HepG2 (cell line): ENCODE measurements around the gene LRIG3. TPM values are rescaled to one million over a fixed set of nuclear protein-coding genes. Genes with fewer than 3 reads are reported as not detected.

Experiments used
- DR1 ChIP-seq: sonication (generic); formaldehyde crosslinking; IDR thresholded peaks from 2 replicates; pipeline ENCODE4 v1.8.0; 2021; ENCODE audit warnings: mild to moderate bottlenecking, missing genetic modification reagents, inconsistent platforms
- EP300 ChIP-seq, 3 experiments: sonication (generic) in 1 of 3; formaldehyde crosslinking in 1 of 3; IDR thresholded peaks; 2 replicates each; pipeline versions ENCODE4 v1.5.1 to v1.6.1; 2011 to 2020; ENCODE audit warnings: low read depth in 2 of 3, low read length in 2 of 3, borderline replicate concordance in 1 of 3, improper control_type of control experiment in 1 of 3, mild to moderate bottlenecking in 1 of 3, missing genetic modification reagents in 1 of 3, moderate library complexity in 1 of 3
- FOXK1 ChIP-seq: sonication (generic); formaldehyde crosslinking; IDR thresholded peaks from 2 replicates; pipeline ENCODE4 v1.4.0; 2020; ENCODE audit warnings: low read depth, missing genetic modification reagents, borderline replicate concordance
- GATAD2A ChIP-seq: IDR thresholded peaks from 2 replicates; pipeline ENCODE4 v1.6.1; 2016
- HDAC1 ChIP-seq: sonication (generic); formaldehyde crosslinking; IDR thresholded peaks from 2 replicates; pipeline ENCODE4 v1.5.1; 2020; ENCODE audit warnings: mild to moderate bottlenecking, missing genetic modification reagents
- HNRNPUL1 ChIP-seq: fragments of 200-400 bp; formaldehyde crosslinking; IDR thresholded peaks from 2 replicates; pipeline ENCODE4 v1.6.1; 2017; ENCODE audit warnings: low read depth, mild to moderate bottlenecking, low read length, moderate library complexity
- KAT2B ChIP-seq: fragments of 150-350 bp; IDR thresholded peaks from 2 replicates; pipeline ENCODE4 v1.6.1; 2014; ENCODE audit warnings: low read depth, low read length, borderline replicate concordance
- KDM4B ChIP-seq: sonication (generic); formaldehyde crosslinking; IDR thresholded peaks from 2 replicates; pipeline ENCODE4 v1.4.0; 2020; ENCODE audit warnings: missing genetic modification reagents
- KDM5A ChIP-seq: fragments of 200-600 bp; sonication (generic); IDR thresholded peaks from 2 replicates; pipeline ENCODE4 v1.7.0; 2018; ENCODE audit warnings: antibody characterized with exemption, mild to moderate bottlenecking, low read length, borderline replicate concordance
- KDM5B ChIP-seq: sonication (generic); formaldehyde crosslinking; IDR thresholded peaks from 2 replicates; pipeline ENCODE4 v1.4.0; 2020; ENCODE audit warnings: missing genetic modification reagents, mild to moderate bottlenecking, borderline replicate concordance
- MED1 ChIP-seq: sonication (generic); formaldehyde crosslinking; IDR thresholded peaks from 2 replicates; pipeline ENCODE4 v1.4.0; 2020; ENCODE audit warnings: missing genetic modification reagents
- NCOA1 ChIP-seq: sonication (generic); formaldehyde crosslinking; IDR thresholded peaks from 2 replicates; pipeline ENCODE4 v1.9.0; 2021; ENCODE audit warnings: missing genetic modification reagents
- NFE2 ChIP-seq: sonication (generic); formaldehyde crosslinking; IDR thresholded peaks from 2 replicates; pipeline ENCODE4 v1.4.0; 2020; ENCODE audit warnings: missing genetic modification reagents
- SNRNP70 ChIP-seq: fragments of 200-400 bp; formaldehyde crosslinking; IDR thresholded peaks from 2 replicates; pipeline ENCODE4 v1.6.1; 2017; ENCODE audit warnings: mild to moderate bottlenecking, low read depth, low read length, moderate library complexity
- ZBTB38 ChIP-seq: sonication (generic); formaldehyde crosslinking; IDR thresholded peaks from 2 replicates; pipeline ENCODE4 v1.5.1; 2020; ENCODE audit warnings: mild to moderate bottlenecking, missing genetic modification reagents
- ZBTB8A ChIP-seq: sonication (generic); formaldehyde crosslinking; IDR thresholded peaks from 2 replicates; pipeline ENCODE4 v1.4.0; 2020; ENCODE audit warnings: mild to moderate bottlenecking, low read depth, missing genetic modification reagents, borderline replicate concordance
- ZFYVE20 ChIP-seq: sonication (generic); formaldehyde crosslinking; IDR thresholded peaks from 2 replicates; pipeline ENCODE4 v1.8.0; 2023; ENCODE audit warnings: low read depth, mild to moderate bottlenecking, moderate library complexity, missing genetic modification reagents, borderline replicate concordance
- ZMYM4 ChIP-seq: sonication (generic); formaldehyde crosslinking; IDR thresholded peaks from 2 replicates; pipeline ENCODE4 v1.8.1; 2023; ENCODE audit warnings: mild to moderate bottlenecking, missing genetic modification reagents
- ZNF230 ChIP-seq: sonication (generic); formaldehyde crosslinking; IDR thresholded peaks from 2 replicates; pipeline ENCODE4 v1.4.0; 2020; ENCODE audit warnings: mild to moderate bottlenecking, missing genetic modification reagents
- ZNF317 ChIP-seq: sonication (generic); formaldehyde crosslinking; IDR thresholded peaks from 2 replicates; pipeline ENCODE4 v1.5.0; 2020; ENCODE audit warnings: mild to moderate bottlenecking, missing genetic modification reagents
- ZNF382 ChIP-seq: sonication (generic); formaldehyde crosslinking; IDR thresholded peaks from 2 replicates; pipeline ENCODE4 v1.5.0; 2020; ENCODE audit warnings: missing genetic modification reagents, mild to moderate bottlenecking, borderline replicate concordance
- ZNF569 ChIP-seq: sonication (generic); formaldehyde crosslinking; IDR thresholded peaks from 2 replicates; pipeline ENCODE4 v1.5.0; 2020; ENCODE audit warnings: mild to moderate bottlenecking, missing genetic modification reagents, moderate library complexity, borderline replicate concordance
- ZNF83 ChIP-seq: sonication (generic); formaldehyde crosslinking; IDR thresholded peaks from 2 replicates; pipeline ENCODE4 v1.4.0; 2020; ENCODE audit warnings: missing genetic modification reagents, mild to moderate bottlenecking, borderline replicate concordance
- ZSCAN20 ChIP-seq: sonication (generic); formaldehyde crosslinking; IDR thresholded peaks from 2 replicates; pipeline ENCODE4 v1.4.0; 2020; ENCODE audit warnings: missing genetic modification reagents, mild to moderate bottlenecking, borderline replicate concordance
- polyA plus RNA-seq, 8 experiments: library from polyadenylated mRNA; depleted of rRNA in 3 of 8; stranded (reverse) in 7 of 8; unstranded in 1 of 8; fragments of >200 nt; fragmentation: Illumina TruSeq in 4 of 8; extraction: Trizol in 4 of 8; gene quantifications; 2 replicates each; pipeline versions ENCODE4 v1.2.1 to v1.2.3, GENCODE V29; 2011 to 2016; ENCODE audit warnings: low read depth in 4 of 8, missing spikeins in 1 of 8, mixed read lengths in 1 of 8; ENCODE audit not compliant: insufficient read depth in 1 of 8
- total RNA-seq, 5 experiments: library from RNA; depleted of rRNA; stranded (reverse); fragments of >200 nt; fragmentation: Illumina TruSeq; extraction: Trizol; gene quantifications; 2 replicates each; pipeline ENCODE4 v1.2.3, GENCODE V29; 2016; ENCODE audit warnings: low read depth in 1 of 5
- TF ChIP-seq, protein P1 (sequence below): sonication (generic); formaldehyde crosslinking; IDR thresholded peaks from 2 replicates; pipeline ENCODE4 v1.5.1; 2020; ENCODE audit warnings: missing genetic modification reagents, mild to moderate bottlenecking, borderline replicate concordance
- TF ChIP-seq, protein P2 (sequence below): sonication (generic); formaldehyde crosslinking; IDR thresholded peaks from 2 replicates; pipeline ENCODE4 v1.5.0; 2020; ENCODE audit warnings: mild to moderate bottlenecking, missing genetic modification reagents

Gene LRIG3
- total and polyA plus RNA-seq, 2 of the 13 experiments (the other 11 are each of a cell fraction or from before 2014, with no cell fraction given), result 7.7 to 17.4 TPM

DNA sequence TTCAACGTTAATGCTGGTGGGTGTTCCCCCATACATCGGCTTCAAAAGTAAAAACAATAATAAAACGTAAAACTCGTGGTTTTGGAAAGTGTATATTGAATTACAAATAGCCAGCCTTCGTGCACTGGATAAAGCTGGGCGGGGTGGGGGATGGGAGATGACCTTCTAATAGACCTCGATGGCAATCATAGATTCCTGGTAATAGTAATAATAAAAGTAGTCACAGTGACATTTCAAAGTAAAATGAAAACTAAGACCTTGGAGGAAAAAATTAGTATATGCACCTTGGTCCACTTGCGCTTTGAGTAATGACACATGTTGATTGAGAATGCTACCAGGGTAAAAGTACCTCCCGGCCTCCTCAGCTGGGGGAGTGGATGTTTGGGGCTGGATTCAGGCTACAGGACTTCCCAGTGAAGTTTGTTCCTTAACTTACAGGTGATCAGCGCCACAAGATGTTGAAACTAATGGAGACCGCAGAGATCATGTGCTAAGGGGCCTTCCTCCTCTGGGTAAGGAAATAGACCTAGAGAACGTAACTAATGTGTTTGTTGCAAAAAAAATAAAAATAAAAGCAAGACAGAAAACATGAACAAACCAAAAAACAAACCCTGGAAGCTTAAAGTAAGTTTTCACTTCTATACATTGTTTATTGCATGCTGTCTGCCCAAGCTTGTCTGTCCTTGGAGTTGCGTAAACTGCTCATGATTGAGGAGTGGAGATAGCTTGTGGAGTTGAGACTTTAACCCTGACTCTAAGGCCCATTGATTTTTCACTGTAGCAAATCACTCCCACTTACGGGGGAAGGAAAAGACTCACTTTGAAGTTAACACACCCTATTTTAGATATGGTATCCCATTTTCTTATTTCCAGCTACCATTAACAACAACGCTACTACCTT lies 907 bp upstream of the LRIG3 start (continued):
- TF ChIP-seq SNRNP70 (no peak), HNRNPUL1 (no peak), ZNF317 (CRISPR knock-in tag) (0 out of 2 replicates have a peak, but pooled peaks have one; percentile 0), NFE2 (CRISPR knock-in tag) (no peak), ZFYVE20 (no peak), KDM5B (CRISPR knock-in tag) (no peak), ZBTB8A (CRISPR knock-in tag) (no peak), ZNF569 (CRISPR knock-in tag) (no peak), ZBTB38 (CRISPR knock-in tag) (no peak), ZNF83 (CRISPR knock-in tag) (no peak), GATAD2A (CRISPR knock-in tag) (peak; percentile 88), ZMYM4 (CRISPR knock-in tag) (0 out of 2 replicates have a peak, but pooled peaks have one; percentile 24), DR1 (CRISPR knock-in tag) (no peak), ZNF382 (CRISPR knock-in tag) (no peak), ZSCAN20 (CRISPR knock-in tag) (no peak), FOXK1 (CRISPR knock-in tag) (no peak), NCOA1 (CRISPR knock-in tag) (no peak), EP300 (IDR thresholded peaks at IDR 0.05; ENCODE audit: low read depth in 2 of 2, low read length in 2 of 2) (peak in 1 of 2 experiments; percentile 46; a peak in 1 of 4 replicates), EP300 (CRISPR knock-in tag; IDR thresholded peaks at IDR 0.05; ENCODE audit: borderline replicate concordance) (no peak), KAT2B (no peak), ZNF230 (CRISPR knock-in tag) (no peak), MED1 (peak; percentile 28; the same call in 1 of the 2 replicates), KDM4B (CRISPR knock-in tag) (no peak), HDAC1 (CRISPR knock-in tag) (peak; percentile 51), KDM5A (no peak)
- TF ChIP-seq, protein P1, sequence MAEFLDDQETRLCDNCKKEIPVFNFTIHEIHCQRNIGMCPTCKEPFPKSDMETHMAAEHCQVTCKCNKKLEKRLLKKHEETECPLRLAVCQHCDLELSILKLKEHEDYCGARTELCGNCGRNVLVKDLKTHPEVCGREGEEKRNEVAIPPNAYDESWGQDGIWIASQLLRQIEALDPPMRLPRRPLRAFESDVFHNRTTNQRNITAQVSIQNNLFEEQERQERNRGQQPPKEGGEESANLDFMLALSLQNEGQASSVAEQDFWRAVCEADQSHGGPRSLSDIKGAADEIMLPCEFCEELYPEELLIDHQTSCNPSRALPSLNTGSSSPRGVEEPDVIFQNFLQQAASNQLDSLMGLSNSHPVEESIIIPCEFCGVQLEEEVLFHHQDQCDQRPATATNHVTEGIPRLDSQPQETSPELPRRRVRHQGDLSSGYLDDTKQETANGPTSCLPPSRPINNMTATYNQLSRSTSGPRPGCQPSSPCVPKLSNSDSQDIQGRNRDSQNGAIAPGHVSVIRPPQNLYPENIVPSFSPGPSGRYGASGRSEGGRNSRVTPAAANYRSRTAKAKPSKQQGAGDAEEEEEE (CRISPR knock-in tag), result no peak
- TF ChIP-seq, protein P2, sequence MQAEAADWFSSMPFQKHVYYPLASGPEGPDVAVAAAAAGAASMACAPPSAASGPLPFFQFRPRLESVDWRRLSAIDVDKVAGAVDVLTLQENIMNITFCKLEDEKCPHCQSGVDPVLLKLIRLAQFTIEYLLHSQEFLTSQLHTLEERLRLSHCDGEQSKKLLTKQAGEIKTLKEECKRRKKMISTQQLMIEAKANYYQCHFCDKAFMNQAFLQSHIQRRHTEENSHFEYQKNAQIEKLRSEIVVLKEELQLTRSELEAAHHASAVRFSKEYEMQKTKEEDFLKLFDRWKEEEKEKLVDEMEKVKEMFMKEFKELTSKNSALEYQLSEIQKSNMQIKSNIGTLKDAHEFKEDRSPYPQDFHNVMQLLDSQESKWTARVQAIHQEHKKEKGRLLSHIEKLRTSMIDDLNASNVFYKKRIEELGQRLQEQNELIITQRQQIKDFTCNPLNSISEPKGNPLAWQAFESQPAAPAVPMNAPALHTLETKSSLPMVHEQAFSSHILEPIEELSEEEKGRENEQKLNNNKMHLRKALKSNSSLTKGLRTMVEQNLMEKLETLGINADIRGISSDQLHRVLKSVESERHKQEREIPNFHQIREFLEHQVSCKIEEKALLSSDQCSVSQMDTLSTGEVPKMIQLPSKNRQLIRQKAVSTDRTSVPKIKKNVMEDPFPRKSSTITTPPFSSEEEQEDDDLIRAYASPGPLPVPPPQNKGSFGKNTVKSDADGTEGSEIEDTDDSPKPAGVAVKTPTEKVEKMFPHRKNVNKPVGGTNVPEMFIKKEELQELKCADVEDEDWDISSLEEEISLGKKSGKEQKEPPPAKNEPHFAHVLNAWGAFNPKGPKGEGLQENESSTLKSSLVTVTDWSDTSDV, result no peak
